ENCODE data around the gene SECISBP2. TPM values are rescaled to one million over a fixed set of nuclear protein-coding genes. Genes with fewer than 3 reads are reported as not detected.

Gene SECISBP2
- total RNA-seq, 1 donor from 2014 or later = 19.2 TPM

Other genes with a start within 250 kb of the SECISBP2 start
- gene SHC3, start 139.7 kb upstream of the SECISBP2 start, total RNA-seq = 1.4 TPM
- gene CKS2, start 7.3 kb upstream of the SECISBP2 start, total RNA-seq = 46.5 TPM
- gene SEMA4D, start 179.6 kb downstream of the SECISBP2 start, total RNA-seq = 30.4 TPM

Data from esophagus mucosa (tissue), 1 donor.